Lower leg skin (tissue), 4 donors: ENCODE measurements around the gene TTC34. TPM values are rescaled to one million over a fixed set of nuclear protein-coding genes. Genes with fewer than 3 reads are reported as not detected.

Source experiments
- DNase-seq, 2 donors: peaks; one replicate each; pipeline ENCODE4 v3.0.0-alpha.2; 2019; ENCODE audit warnings: low spot score in 2 of 2
- H3K4me3 ChIP-seq: fragments of 200-600 bp; sonication (generic); 2 replicates; pipeline ENCODE4 v1.5.1; 2017; ENCODE audit warnings: mild to moderate bottlenecking, low read depth; ENCODE audit not compliant: poor library complexity, severe bottlenecking
- CTCF ChIP-seq, 3 donors: fragments of 450-650 bp; IDR thresholded peaks; one replicate each; pipeline ENCODE4 v1.5.1; 2016; ENCODE audit warnings: antibody characterized with exemption in 3 of 3, mild to moderate bottlenecking in 3 of 3, moderate library complexity in 2 of 3
- POLR2A ChIP-seq, 2 donors: fragments of 450-650 bp; IDR thresholded peaks; one replicate each; pipeline ENCODE4 v1.6.1; 2016 to 2017; ENCODE audit warnings: antibody characterized with exemption in 2 of 2, mild to moderate bottlenecking in 1 of 2, moderate library complexity in 1 of 2
- WGBS, 2 donors: methylation state at CpG; one replicate each; pipeline ENCODE4 v1.1.5; 2018; 5-methylcytosine and 5-hydroxymethylcytosine counted together
- intact Hi-C: fragments of 100-400 bp; cut with DNase I; formaldehyde crosslinking; loops from one replicate; pipeline ENCODE4 v1.15.0; 2023; ENCODE audit warnings: low total_unique reads
- total RNA-seq, 4 donors: library from RNA; depleted of rRNA; stranded (reverse); fragments of >200 nt; gene quantifications; one replicate each; pipeline ENCODE4 v1.1.0, GENCODE V29; 2016

TTC34 gene
- total RNA-seq, 4 donors from 2014 or later = 0.07 to 0.23 (median 0.17) TPM

- intact Hi-C loops = no loop called here
- TF ChIP-seq POLR2A (IDR thresholded peaks at IDR 0.05) (no peak), CTCF (IDR thresholded peaks at IDR 0.05) (no peak)
- H3K4me3 ChIP-seq = no peak overlapping the region
Observed at GRCh38 chr1:2821966-2822620, 20.6 kb upstream of the TTC34 start.

DNA sequence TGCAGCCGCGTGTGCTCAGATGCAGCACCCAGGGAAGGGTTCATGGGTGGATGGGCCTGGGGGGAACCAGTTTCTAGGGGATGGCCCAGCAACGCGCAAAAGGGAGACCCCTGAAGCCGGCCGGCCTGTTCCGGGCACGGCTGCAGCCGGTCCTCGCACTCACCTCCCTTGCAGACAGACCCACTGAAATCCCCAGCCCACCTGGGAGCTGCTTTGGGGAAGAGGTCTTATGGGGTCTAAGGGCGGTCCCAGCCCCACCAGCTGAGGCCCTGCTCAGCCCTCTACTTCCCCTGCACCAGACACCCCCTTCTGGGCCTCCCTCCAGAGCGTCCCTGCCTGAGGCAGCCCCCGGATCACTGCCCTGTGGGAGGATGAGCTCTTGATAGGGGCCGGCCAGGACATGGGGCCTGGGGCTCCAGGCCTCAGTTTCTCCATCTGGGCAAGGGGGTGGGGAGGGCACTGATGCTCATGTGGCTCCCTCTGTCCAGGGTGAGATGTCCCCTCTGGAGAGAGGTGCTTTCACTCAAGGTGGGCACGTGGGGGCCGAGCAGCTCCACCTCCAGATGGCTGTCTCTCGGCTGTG, 20.0 kb upstream of the TTC34 start:
- TF ChIP-seq CTCF (IDR thresholded peaks at IDR 0.05) (no peak), POLR2A (IDR thresholded peaks at IDR 0.05) (no peak)
- intact Hi-C loops = no loop called here
- DNase-seq = no peak
- 72 to 74% methylated on average over 12 to 14 of the region's 17 CpGs for WGBS, 2 donors
- no peak overlapping the region for H3K4me3 ChIP-seq

More at GRCh38 chr1:2821966-2822620, 20.6 kb upstream of the TTC34 start:
- 43 to 67% methylated on average over 3 to 17 of the region's 29 CpGs for WGBS, 2 donors
- no peak for DNase-seq

GRCh38 chr1:2820731-2821372, 19.4 kb upstream of the TTC34 start:
- intact Hi-C loops = no loop called here
- no peak for DNase-seq
- no peak for TF ChIP-seq CTCF (IDR thresholded peaks at IDR 0.05)
- TF ChIP-seq POLR2A (IDR thresholded peaks at IDR 0.05) = no peak
- no peak overlapping the region for H3K4me3 ChIP-seq
- WGBS, 2 donors = 73 to 74% methylated on average over 10 to 11 of the region's 11 CpGs

DNA sequence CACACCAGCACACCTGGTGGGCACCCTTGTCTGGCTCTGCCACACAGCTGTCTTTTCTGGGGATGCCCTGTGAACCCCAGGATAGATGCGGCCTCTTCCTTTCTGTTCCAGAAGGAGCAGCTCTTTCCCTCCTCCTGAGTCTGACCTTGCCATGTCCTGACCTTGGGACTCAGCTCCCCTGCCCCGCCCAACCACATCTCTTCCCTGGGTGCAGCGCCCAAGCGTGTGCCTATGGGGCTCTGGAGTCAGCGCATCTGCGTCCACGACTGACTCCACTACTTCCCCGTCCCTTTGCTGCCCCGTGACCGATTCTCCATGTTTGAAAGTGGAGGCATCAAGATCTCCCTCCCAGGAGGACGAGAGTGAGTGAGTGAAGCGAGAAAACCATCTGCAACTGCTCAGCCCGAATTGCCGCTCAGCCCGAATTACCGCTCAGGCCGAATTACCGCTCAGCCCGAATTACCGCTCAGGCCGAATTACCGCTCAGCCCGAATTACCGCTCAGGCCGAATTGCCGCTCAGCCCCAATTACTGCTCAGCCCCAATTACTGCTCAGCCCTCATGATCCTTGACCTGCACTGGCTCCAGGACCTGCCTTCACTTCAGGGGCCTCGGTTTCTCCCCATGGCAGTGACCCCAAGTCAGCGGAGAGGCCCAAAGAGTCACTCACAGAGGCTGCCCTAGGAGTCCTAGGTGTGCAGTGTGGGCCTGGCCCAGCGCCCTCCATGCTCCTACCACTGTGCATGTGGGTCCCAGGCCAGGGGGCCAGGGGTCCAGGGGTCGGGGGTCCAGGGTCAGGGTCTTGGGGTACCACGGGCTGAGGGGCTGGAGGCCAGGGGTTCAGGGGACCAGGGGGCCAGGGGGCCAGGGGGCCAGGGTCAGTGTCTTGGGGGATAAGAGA, 18.6 kb upstream of the TTC34 start:
- 91 to 96% methylated on average over 31 of the region's 31 CpGs for WGBS, 2 donors
- no peak overlapping the region for H3K4me3 ChIP-seq
- TF ChIP-seq CTCF (IDR thresholded peaks at IDR 0.05) (no peak), POLR2A (IDR thresholded peaks at IDR 0.05) (no peak)
- no peak for DNase-seq
- intact Hi-C loops = no loop called here

DNA sequence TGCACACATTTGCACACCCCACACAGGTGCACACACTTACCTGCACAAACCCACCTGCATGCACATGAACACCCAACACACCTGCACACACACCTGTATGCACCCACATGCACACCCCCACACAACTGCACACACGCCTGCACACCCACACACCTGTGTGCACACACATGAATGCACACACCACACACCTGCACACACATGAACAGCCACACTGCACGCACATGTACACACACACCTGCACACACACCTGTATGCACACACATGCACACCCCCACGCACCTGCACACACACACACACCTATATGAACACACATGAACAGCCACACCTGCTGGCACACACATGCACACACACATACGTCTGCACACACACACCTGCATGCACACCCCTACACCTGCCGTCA, 17.9 kb upstream of the TTC34 start:
- DNase-seq = no peak
- intact Hi-C loops = no loop called here
- 80 to 88% methylated on average over 5 of the region's 5 CpGs for WGBS, 2 donors
- TF ChIP-seq CTCF (IDR thresholded peaks at IDR 0.05) (peak in 1 of 3 donors; percentile 11), POLR2A (IDR thresholded peaks at IDR 0.05) (no peak)
- no peak overlapping the region for H3K4me3 ChIP-seq
